Activated CD8-positive, alpha-beta memory T cell treated with anti-CD3 and anti-CD28 coated beads, Interleukin-2, amount 10 ng/mL, durations not matched to agents 7 days and 5 days (primary cell): Measurements from ENCODE around the gene FAM181B. TPM values are rescaled to one million over a fixed set of nuclear protein-coding genes. Genes with fewer than 3 reads are reported as not detected.
A peak's percentile ranks its signal among the peaks of the same experiment; 100 is the strongest.

Source experiments
- ATAC-seq: fragments of 150-1000 bp; cut with Tn5 transposase; one replicate; pipeline ENCODE4 v1.10.0; 2021; ENCODE audit warnings: moderate library complexity
- CTCF ChIA-PET: fragments of 350-600 bp; sonication (Branson Sonifier 250); formaldehyde crosslinking; loops from one replicate; lab custom pipeline; 2021; ENCODE audit warnings: antibody characterized with exemption; lab: Charles Lee
- DNase-seq: peaks from one replicate; pipeline ENCODE4 v3.0.0-alpha.2; 2020
- H3K27ac Mint-ChIP-seq: one replicate; pipeline ENCODE4 v1.8.0; 2021; ENCODE audit warnings: mild to moderate bottlenecking, mixed read lengths
- H3K27me3 Mint-ChIP-seq: one replicate; pipeline ENCODE4 v1.8.0; 2021; ENCODE audit warnings: mixed read lengths
- H3K36me3 Mint-ChIP-seq: one replicate; pipeline ENCODE4 v1.8.0; 2021; ENCODE audit warnings: mild to moderate bottlenecking, mixed read lengths
- H3K4me1 Mint-ChIP-seq: one replicate; pipeline ENCODE4 v1.8.0; 2021; ENCODE audit warnings: mixed read lengths
- H3K4me3 Mint-ChIP-seq: one replicate; pipeline ENCODE4 v1.8.0; 2021; ENCODE audit warnings: mild to moderate bottlenecking, moderate library complexity, mixed read lengths
- H3K9me3 Mint-ChIP-seq: one replicate; pipeline ENCODE4 v1.8.0; 2022; ENCODE audit warnings: low read depth, mixed read lengths
- total RNA-seq, 2 experiments: library from RNA; stranded (reverse); gene quantifications; one replicate each; pipeline ENCODE4 v1.2.3, GENCODE V29; 2021

The FAM181B gene
- total RNA-seq, 2 experiments from 2014 or later: not detected

GRCh38 chr11:82756765-82757639 is 23.3 kb upstream of the FAM181B start:
- peaks cover 2% of the 10 kb centered on the region for H3K4me1 Mint-ChIP-seq
- CTCF ChIA-PET: interaction anchor here (1.4 to 1.5 kb wide), 2 partner anchors 19 to 37 kb away, joined by 4 to 5 read pairs; no protein-coding TSS in a partner anchor
- ATAC-seq (no peak), DNase-seq (no peak)
- no peak overlapping the region for H3K4me3 Mint-ChIP-seq
- H3K9me3 Mint-ChIP-seq: no peaks in the 10 kb centered on the region
- no peak overlapping the region for H3K27ac Mint-ChIP-seq
- peaks cover 23% of the 10 kb centered on the region for H3K27me3 Mint-ChIP-seq
- no peaks in the 10 kb centered on the region for H3K36me3 Mint-ChIP-seq

GRCh38 chr11:82754410-82754809 is 20.7 kb upstream of the FAM181B start:
- H3K27me3 Mint-ChIP-seq: peaks cover 28% of the 10 kb centered on the region
- H3K27ac Mint-ChIP-seq: no peak overlapping the region
- H3K4me3 Mint-ChIP-seq: no peak overlapping the region
- no peak for DNase-seq
- ATAC-seq: no peak
- H3K36me3 Mint-ChIP-seq: no peaks in the 10 kb centered on the region
- H3K4me1 Mint-ChIP-seq: peaks cover 13% of the 10 kb centered on the region
- CTCF ChIA-PET: no interaction called here
- no peaks in the 10 kb centered on the region for H3K9me3 Mint-ChIP-seq

DNA sequence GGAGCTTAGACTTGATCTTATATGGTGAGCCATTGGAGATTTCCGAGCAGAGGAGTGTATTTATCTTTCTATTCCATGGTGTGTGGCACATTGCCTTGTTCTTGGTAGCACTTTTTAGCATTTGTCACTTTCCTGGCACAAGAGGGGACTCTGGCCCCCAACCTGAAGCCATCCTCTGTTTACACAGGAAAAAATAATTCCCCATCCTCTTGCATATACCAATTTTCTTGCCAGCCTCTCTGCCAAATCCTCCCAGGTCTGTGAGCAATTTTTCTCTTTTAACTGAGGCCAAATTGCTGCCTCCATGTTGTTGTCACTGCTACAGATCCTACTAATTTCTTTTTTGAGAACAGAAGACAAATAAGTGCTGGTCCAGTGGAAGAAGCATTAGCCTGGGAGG is 20.3 kb upstream of the FAM181B start:
- CTCF ChIA-PET: interaction anchor here (1.0 kb wide), 1 partner anchor 36 kb away, joined by 3 read pairs; no protein-coding TSS in a partner anchor
- Mint-ChIP-seq H3K4me1 (peaks cover 13% of the 10 kb centered on the region), H3K9me3 (no peaks in the 10 kb centered on the region), H3K36me3 (no peaks in the 10 kb centered on the region), H3K4me3 (no peak overlapping the region), H3K27ac (no peak overlapping the region), H3K27me3 (peaks cover 24% of the 10 kb centered on the region)
- DNase-seq (no peak), ATAC-seq (no peak)

- ATAC-seq (no peak), DNase-seq (no peak)
- Mint-ChIP-seq H3K4me3 (no peak overlapping the region), H3K27ac (no peak overlapping the region), H3K27me3 (peaks cover 24% of the 10 kb centered on the region), H3K36me3 (no peaks in the 10 kb centered on the region), H3K4me1 (peaks cover 11% of the 10 kb centered on the region), H3K9me3 (no peaks in the 10 kb centered on the region)
- CTCF ChIA-PET: interaction anchor here (1.0 kb wide), 1 partner anchor 35 kb away, joined by 3 read pairs; no protein-coding TSS in a partner anchor
Measured at GRCh38 chr11:82752801-82753200, 19.1 kb upstream of the FAM181B start.

DNA sequence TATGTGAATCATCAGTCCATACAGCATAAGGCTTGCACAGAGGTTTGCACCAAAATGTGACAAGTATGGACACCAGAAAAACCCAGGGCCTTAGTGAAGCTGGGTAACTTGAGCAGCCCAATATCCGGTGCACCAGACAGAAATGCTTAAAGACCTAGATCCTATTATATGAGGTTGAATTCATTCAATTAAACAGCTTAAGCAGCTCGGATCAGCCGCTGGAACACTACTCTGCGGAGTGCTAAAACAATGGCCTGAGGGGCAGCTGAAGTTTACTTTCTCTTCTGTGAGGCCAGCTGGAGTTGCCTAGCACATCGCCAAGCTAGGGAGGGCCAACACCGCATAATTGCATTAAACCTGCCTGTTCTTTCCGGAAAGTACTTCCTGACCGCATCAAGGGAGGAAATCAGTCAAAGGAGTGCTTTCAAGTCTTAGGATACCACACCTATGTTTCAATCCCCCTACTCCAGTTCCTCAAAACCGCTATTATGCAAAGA is 17.0 kb upstream of the FAM181B start:
- DNase-seq: peak; percentile 48
- Mint-ChIP-seq H3K9me3 (no peaks in the 10 kb centered on the region), H3K36me3 (no peaks in the 10 kb centered on the region), H3K27ac (no peak overlapping the region), H3K27me3 (peaks cover 30% of the 10 kb centered on the region), H3K4me3 (no peak overlapping the region), H3K4me1 (peaks cover 11% of the 10 kb centered on the region)
- CTCF ChIA-PET: interaction anchor here (1.0 to 1.9 kb wide), 3 partner anchors 18 to 33 kb away, joined by 3 to 5 read pairs (median 3); partner anchors contain the start of gene FAM181B
- peak; percentile 12 for ATAC-seq

- Mint-ChIP-seq H3K4me3 (no peak overlapping the region), H3K36me3 (no peaks in the 10 kb centered on the region)
Measured at GRCh38 chr11:82747471-82747870, 13.8 kb upstream of the FAM181B start.

GRCh38 chr11:82738091-82738490 is 4.4 kb upstream of the FAM181B start:
- CTCF ChIA-PET: interaction anchor here (1.3 kb wide), 1 partner anchor 20 kb away, joined by 3 read pairs; no protein-coding TSS in a partner anchor
- no peak overlapping the region for H3K27ac Mint-ChIP-seq
- DNase-seq: no peak
- no peak for ATAC-seq
- H3K4me1 Mint-ChIP-seq: no peaks in the 10 kb centered on the region
- no peaks in the 10 kb centered on the region for H3K9me3 Mint-ChIP-seq
- no peaks in the 10 kb centered on the region for H3K36me3 Mint-ChIP-seq
- H3K4me3 Mint-ChIP-seq: no peak overlapping the region
- H3K27me3 Mint-ChIP-seq: peaks cover 67% of the 10 kb centered on the region

More at GRCh38 chr11:82747471-82747870, 13.8 kb upstream of the FAM181B start:
- ATAC-seq (no peak), DNase-seq (no peak)
- CTCF ChIA-PET: no interaction called here
- Mint-ChIP-seq H3K27me3 (peaks cover 36% of the 10 kb centered on the region), H3K27ac (no peak overlapping the region), H3K4me1 (peaks cover 11% of the 10 kb centered on the region), H3K9me3 (no peaks in the 10 kb centered on the region)

DNA sequence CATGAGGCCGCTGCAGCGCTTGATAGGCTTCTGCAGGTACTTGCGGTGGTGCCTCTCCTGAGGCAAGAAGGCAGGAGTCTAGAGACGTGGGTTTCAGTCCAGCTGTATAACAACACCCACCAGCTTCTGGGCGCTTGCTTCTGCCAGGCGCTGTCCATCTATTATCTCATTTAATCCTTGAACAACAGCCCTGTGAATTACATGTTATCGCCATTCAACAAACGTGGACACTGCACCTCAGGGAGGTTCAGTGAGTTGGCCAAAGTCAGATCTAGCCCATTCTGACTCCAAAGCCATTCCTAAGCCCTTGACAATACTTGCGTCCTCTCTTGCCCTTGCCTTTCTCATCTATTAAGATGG is 436 bp upstream of the FAM181B start:
- ATAC-seq (no peak), DNase-seq (no peak)
- Mint-ChIP-seq H3K36me3 (no peaks in the 10 kb centered on the region), H3K4me1 (peaks cover 4% of the 10 kb centered on the region), H3K27me3 (peaks cover 78% of the 10 kb centered on the region), H3K27ac (no peak overlapping the region), H3K9me3 (no peaks in the 10 kb centered on the region), H3K4me3 (peak overlapping the region; percentile 5)
- CTCF ChIA-PET: interaction anchor here (0.9 kb wide), 1 partner anchor 13 kb away, joined by 3 read pairs; no protein-coding TSS in a partner anchor

DNA sequence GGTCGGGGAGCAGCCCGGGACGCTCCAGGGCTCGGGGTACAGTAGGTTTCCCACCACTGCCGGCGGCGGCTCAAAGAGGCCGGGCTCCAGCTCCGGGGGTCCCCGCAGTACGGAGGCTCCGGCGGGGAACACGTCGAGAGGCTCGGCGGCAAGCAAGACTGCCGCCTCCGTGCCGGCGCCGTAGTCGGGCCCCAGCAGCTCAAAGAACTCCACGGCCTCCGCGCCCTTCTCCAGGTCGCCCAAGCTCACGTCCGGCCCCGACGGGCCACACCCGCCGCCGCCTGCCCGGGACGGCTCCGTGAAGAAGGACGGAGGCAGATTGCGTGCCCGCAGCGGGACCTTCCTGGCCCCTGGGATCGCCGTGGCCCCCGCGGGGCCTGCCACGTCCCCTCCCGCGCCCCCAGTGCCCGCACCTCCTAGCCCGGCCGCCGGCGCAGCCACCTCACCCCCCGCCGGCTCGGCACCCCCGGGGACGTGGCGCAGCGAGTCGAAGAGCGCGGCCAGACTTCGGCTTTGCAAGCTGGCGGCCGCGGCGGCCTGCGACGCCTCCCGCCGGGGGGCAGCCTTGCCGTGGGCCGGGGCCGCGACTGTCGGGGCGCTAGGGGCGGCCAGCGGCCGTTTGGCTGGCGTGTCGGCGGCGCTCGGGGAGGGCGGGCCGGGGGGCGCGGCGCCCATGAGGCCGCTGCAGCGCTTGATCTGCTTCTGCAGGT is 775 bp downstream of the FAM181B start:
- CTCF ChIA-PET: interaction anchor here (0.9 to 1.5 kb wide), 2 partner anchors 12 to 18 kb away, joined by 3 to 5 read pairs; no protein-coding TSS in a partner anchor
- H3K27me3 Mint-ChIP-seq: peaks cover 76% of the 10 kb centered on the region
- ATAC-seq (peak; percentile 32), DNase-seq (no peak)
- H3K4me3 Mint-ChIP-seq: peak overlapping the region; percentile 19
- H3K9me3 Mint-ChIP-seq: no peaks in the 10 kb centered on the region
- H3K4me1 Mint-ChIP-seq: peaks cover 4% of the 10 kb centered on the region
- no peak overlapping the region for H3K27ac Mint-ChIP-seq
- H3K36me3 Mint-ChIP-seq: no peaks in the 10 kb centered on the region

GRCh38 chr11:82732348-82732733 is 1.3 kb downstream of the FAM181B start:
- CTCF ChIA-PET: interaction anchor here (1.5 kb wide), 1 partner anchor 19 kb away, joined by 5 read pairs; no protein-coding TSS in a partner anchor
- ATAC-seq: no peak
- Mint-ChIP-seq H3K4me3 (no peak overlapping the region), H3K9me3 (no peaks in the 10 kb centered on the region), H3K27ac (no peak overlapping the region), H3K4me1 (peaks cover 4% of the 10 kb centered on the region), H3K36me3 (no peaks in the 10 kb centered on the region), H3K27me3 (peaks cover 77% of the 10 kb centered on the region)
- no peak for DNase-seq

- no peak for ATAC-seq
- peak overlapping the region; percentile 2 for H3K27ac Mint-ChIP-seq
Measured at GRCh38 chr11:82731691-82732277, 1.9 kb downstream of the FAM181B start.

GRCh38 chr11:82730754-82731153 is 2.9 kb downstream of the FAM181B start:
- Mint-ChIP-seq H3K36me3 (no peaks in the 10 kb centered on the region), H3K4me3 (no peak overlapping the region), H3K9me3 (no peaks in the 10 kb centered on the region), H3K4me1 (peaks cover 4% of the 10 kb centered on the region), H3K27me3 (peaks cover 74% of the 10 kb centered on the region), H3K27ac (no peak overlapping the region)
- ATAC-seq: no peak
- CTCF ChIA-PET: no interaction called here
- DNase-seq: no peak

More at GRCh38 chr11:82731691-82732277, 1.9 kb downstream of the FAM181B start:
- CTCF ChIA-PET: no interaction called here
- H3K27me3 Mint-ChIP-seq: peaks cover 76% of the 10 kb centered on the region
- H3K4me3 Mint-ChIP-seq: no peak overlapping the region
- peaks cover 4% of the 10 kb centered on the region for H3K4me1 Mint-ChIP-seq
- no peak for DNase-seq
- no peaks in the 10 kb centered on the region for H3K36me3 Mint-ChIP-seq
- H3K9me3 Mint-ChIP-seq: no peaks in the 10 kb centered on the region

GRCh38 chr11:82730286-82730685 is 3.4 kb downstream of the FAM181B start:
- CTCF ChIA-PET: no interaction called here
- DNase-seq (no peak), ATAC-seq (no peak)
- Mint-ChIP-seq H3K4me1 (peaks cover 4% of the 10 kb centered on the region), H3K4me3 (no peak overlapping the region), H3K9me3 (no peaks in the 10 kb centered on the region), H3K27ac (no peak overlapping the region), H3K36me3 (no peaks in the 10 kb centered on the region), H3K27me3 (peaks cover 72% of the 10 kb centered on the region)
